ENCODE results near the gene OR4L1. TPM values are rescaled to one million over a fixed set of nuclear protein-coding genes. Genes with fewer than 3 reads are reported as not detected.

The OR4L1 gene
- not detected in 2 replicates for total RNA-seq

GRCh38 chr14:20059745-20060144 lies at the start of gene OR4L1:
OR4L1 (plus strand) TSS chr14:20060045; CDS start chr14:20060045, 0 bp downstream.
- Histone ChIP-seq H3K4me3 (ENCODE audit: low read depth, low read length) (no peak within 1 kb of the TSS), H3K27me3 (ENCODE audit: control insufficient read depth, insufficient read depth, low read length) (no peaks in the 10 kb centered on the region), H3K36me3 (ENCODE audit: control insufficient read depth, insufficient read depth, low read length) (no peaks in the 10 kb centered on the region)
- TF ChIP-seq, protein P1, sequence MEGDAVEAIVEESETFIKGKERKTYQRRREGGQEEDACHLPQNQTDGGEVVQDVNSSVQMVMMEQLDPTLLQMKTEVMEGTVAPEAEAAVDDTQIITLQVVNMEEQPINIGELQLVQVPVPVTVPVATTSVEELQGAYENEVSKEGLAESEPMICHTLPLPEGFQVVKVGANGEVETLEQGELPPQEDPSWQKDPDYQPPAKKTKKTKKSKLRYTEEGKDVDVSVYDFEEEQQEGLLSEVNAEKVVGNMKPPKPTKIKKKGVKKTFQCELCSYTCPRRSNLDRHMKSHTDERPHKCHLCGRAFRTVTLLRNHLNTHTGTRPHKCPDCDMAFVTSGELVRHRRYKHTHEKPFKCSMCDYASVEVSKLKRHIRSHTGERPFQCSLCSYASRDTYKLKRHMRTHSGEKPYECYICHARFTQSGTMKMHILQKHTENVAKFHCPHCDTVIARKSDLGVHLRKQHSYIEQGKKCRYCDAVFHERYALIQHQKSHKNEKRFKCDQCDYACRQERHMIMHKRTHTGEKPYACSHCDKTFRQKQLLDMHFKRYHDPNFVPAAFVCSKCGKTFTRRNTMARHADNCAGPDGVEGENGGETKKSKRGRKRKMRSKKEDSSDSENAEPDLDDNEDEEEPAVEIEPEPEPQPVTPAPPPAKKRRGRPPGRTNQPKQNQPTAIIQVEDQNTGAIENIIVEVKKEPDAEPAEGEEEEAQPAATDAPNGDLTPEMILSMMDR (IDR thresholded peaks at IDR 0.05; ENCODE audit: insufficient read depth, low read length, poor library complexity, severe bottlenecking) = no peak
- no peak for DNase-seq (ENCODE audit: low read depth)

DNA sequence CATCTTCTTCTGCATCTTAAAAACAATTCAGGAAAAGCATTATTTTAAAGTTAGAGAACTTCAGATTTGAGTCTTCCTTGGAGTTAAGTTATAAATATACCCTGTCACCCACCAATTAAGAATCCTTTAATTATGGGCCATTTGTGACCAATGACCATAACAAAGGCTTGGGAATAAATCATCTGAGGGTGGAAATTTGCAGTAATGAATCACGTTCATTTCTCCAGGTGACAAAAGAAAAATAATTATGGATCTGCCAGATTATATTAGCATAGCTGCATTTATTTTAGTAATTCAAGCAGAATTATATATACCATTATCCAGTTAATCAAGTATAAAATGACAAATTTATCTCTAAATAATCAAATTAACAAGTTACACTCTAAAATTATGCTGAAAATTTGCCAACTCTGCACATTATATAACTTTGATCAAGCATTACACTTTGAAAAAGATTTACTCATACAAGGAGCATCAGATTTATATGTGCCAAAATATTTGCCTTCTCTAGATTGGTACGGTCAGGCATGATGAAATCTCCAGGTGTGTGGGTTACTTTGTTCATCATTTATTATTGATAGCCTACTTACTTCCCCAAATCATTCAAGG lies 40.5 kb upstream of the OR4L1 start, which contains the start of gene OR4K14:
TSS of gene OR4K14 (minus strand) at position 51 of the 609 bp plus-strand sequence. CDS start 4,114 bp downstream, outside the sequence.
- Histone ChIP-seq H3K4me3 (ENCODE audit: low read depth, low read length) (no peak within 1 kb of the TSS), H3K27me3 (ENCODE audit: control insufficient read depth, insufficient read depth, low read length) (no peaks in the 10 kb centered on the region), H3K36me3 (ENCODE audit: control insufficient read depth, insufficient read depth, low read length) (no peaks in the 10 kb centered on the region)
- TF ChIP-seq, protein P1 (IDR thresholded peaks at IDR 0.05; ENCODE audit: insufficient read depth, low read length, poor library complexity, severe bottlenecking) = no peak
- no peak for DNase-seq (ENCODE audit: low read depth)

GRCh38 chr14:20031058-20031457 lies 28.8 kb upstream of the OR4L1 start:
- no peak for DNase-seq (ENCODE audit: low read depth)
- Histone ChIP-seq H3K4me3 (ENCODE audit: low read depth, low read length) (no peak overlapping the region), H3K36me3 (ENCODE audit: control insufficient read depth, insufficient read depth, low read length) (no peaks in the 10 kb centered on the region), H3K27me3 (ENCODE audit: control insufficient read depth, insufficient read depth, low read length) (no peaks in the 10 kb centered on the region)
- TF ChIP-seq, protein P1 (IDR thresholded peaks at IDR 0.05; ENCODE audit: insufficient read depth, low read length, poor library complexity, severe bottlenecking) = no peak

DNA sequence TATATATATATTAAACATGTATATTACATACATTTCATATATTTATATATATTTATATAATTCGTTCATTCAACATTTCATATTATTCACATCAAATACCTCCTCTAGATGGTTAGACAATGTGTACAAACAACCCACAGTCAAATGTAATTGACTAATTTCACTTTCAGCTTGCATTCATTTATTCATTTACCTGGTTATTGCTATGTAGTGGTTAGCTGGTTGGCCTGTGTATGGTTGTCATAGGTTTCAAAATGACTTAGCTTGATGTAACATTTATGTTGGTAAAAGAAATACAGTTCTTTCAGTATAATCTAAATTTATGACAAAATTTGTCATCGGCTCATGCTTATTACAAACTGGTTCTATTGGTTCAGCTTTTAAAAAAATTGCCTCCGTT lies 24.4 kb upstream of the OR4L1 start:
- no peak overlapping the region for H3K4me3 ChIP-seq (ENCODE audit: low read depth, low read length)
- no peaks in the 10 kb centered on the region for H3K27me3 ChIP-seq (ENCODE audit: control insufficient read depth, insufficient read depth, low read length)
- TF ChIP-seq, protein P1 (IDR thresholded peaks at IDR 0.05; ENCODE audit: insufficient read depth, low read length, poor library complexity, severe bottlenecking) = no peak
- H3K36me3 ChIP-seq (ENCODE audit: control insufficient read depth, insufficient read depth, low read length) = no peaks in the 10 kb centered on the region
- DNase-seq (ENCODE audit: low read depth) = no peak

- Histone ChIP-seq H3K4me3 (ENCODE audit: low read depth, low read length) (no peak within 1 kb of the TSS), H3K27me3 (ENCODE audit: control insufficient read depth, insufficient read depth, low read length) (no peaks in the 10 kb centered on the region), H3K36me3 (ENCODE audit: control insufficient read depth, insufficient read depth, low read length) (no peaks in the 10 kb centered on the region)
- TF ChIP-seq, protein P1 (IDR thresholded peaks at IDR 0.05; ENCODE audit: insufficient read depth, low read length, poor library complexity, severe bottlenecking) = no peak
- DNase-seq (ENCODE audit: low read depth) = no peak
Measured at GRCh38 chr14:20035938-20036337, 23.9 kb upstream of the OR4L1 start, which contains the start of gene OR4K13. OR4K13 (minus strand) TSS chr14:20036038; CDS start chr14:20034758, 1,280 bp downstream.

DNA sequence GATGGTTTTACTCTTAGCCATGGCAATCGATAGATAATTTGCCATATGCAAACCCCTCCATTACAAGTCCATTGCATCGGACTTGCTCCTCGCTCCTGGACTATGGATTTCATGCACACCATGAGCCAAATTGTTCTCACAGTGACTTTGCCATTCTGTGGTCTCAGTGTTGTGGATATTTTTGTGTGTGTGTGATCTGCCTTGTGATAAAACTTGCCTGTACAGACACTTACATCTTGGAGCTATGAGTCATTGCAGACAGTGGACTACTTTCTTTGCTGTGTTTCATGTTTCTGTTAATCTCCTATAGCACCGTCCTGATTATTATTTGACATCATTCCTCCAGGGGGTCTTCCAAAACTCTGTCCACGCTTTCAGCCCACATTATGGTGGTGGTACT lies 15.6 kb upstream of the OR4L1 start:
- no peaks in the 10 kb centered on the region for H3K27me3 ChIP-seq (ENCODE audit: control insufficient read depth, insufficient read depth, low read length)
- no peaks in the 10 kb centered on the region for H3K36me3 ChIP-seq (ENCODE audit: control insufficient read depth, insufficient read depth, low read length)
- TF ChIP-seq, protein P1 (IDR thresholded peaks at IDR 0.05; ENCODE audit: insufficient read depth, low read length, poor library complexity, severe bottlenecking) = no peak
- no peak for DNase-seq (ENCODE audit: low read depth)
- no peak overlapping the region for H3K4me3 ChIP-seq (ENCODE audit: low read depth, low read length)
